ENCODE results near the gene THAP10. TPM values are rescaled to one million over a fixed set of nuclear protein-coding genes. Genes with fewer than 3 reads are reported as not detected.

The THAP10 gene
- total RNA-seq, 1 experiment from 2014 or later: 2.5 TPM

DNA sequence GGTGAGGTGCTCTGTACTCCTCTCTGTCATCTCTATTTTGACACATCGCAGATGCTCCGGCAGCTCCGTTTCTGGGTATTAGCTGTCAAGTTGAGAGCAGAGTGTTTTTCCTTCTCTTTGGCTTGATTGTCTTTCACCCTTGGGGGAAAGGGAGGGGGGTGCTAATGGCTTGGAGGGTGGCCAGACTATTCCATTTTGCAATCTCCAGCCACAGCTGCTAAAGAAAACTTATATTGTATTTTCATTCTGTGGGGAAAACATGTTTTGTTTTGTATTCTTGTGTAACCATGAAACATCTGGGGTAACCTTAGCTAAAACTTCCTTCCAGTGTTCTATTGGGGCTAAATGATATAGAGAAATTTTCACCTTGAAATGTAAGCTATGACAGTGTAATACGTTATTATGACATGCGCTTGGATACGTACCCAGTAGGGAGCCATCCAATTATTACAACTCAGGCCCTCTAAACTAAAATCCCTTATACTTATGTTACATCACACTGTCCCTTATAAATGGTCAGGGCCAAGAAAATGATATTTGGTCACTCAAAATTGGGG is 24.2 kb downstream of the THAP10 start:
- Histone ChIP-seq H2BK120ac (ENCODE audit: low read depth, low read length, poor library complexity, severe bottlenecking) (no peak overlapping the region), H3T11ph (ENCODE audit: low read length) (no peak overlapping the region), H3K27me3 (ENCODE audit: insufficient read depth, low read length) (no peaks in the 10 kb centered on the region), H3K9me3 (ENCODE audit: control insufficient read depth, low read depth, low read length) (no peaks in the 10 kb centered on the region), H2BK12ac (ENCODE audit: insufficient read length, low read depth, low read length) (no peak overlapping the region), H4K8ac (replicated peaks; ENCODE audit: insufficient read length, low read depth, low read length) (no peak overlapping the region), H3K56ac (ENCODE audit: insufficient read length, low read depth, low read length) (no peak overlapping the region), H3K79me2 (ENCODE audit: insufficient read depth, low read length) (no peaks in the 10 kb centered on the region), H3K27ac (ENCODE audit: insufficient read length, low read depth, low read length) (no peak overlapping the region), H4K91ac (ENCODE audit: insufficient read length, low read depth, low read length) (no peak overlapping the region), H2AFZ (ENCODE audit: low read length) (no peak overlapping the region), H4K5ac (ENCODE audit: insufficient read length, low read depth, low read length) (no peak overlapping the region), H3K14ac (ENCODE audit: insufficient read depth, low read length) (no peak overlapping the region), H3K4me1 (ENCODE audit: insufficient read depth, low read length) (no peaks in the 10 kb centered on the region), H4K20me1 (ENCODE audit: control insufficient read depth, insufficient read depth, insufficient read length) (no peaks in the 10 kb centered on the region), H2BK20ac (ENCODE audit: low read depth, low read length, poor library complexity, severe bottlenecking) (no peak overlapping the region), H3K4me2 (ENCODE audit: insufficient read depth, insufficient read length, low read length) (no peak overlapping the region), H3K9ac (ENCODE audit: extremely low read depth, insufficient read length, low read length) (no peak overlapping the region), H3K4ac (ENCODE audit: low read depth, low read length) (no peak overlapping the region), H3K79me1 (ENCODE audit: insufficient read depth, low read depth, low read length, poor library complexity, severe bottlenecking) (no peaks in the 10 kb centered on the region), H2BK15ac (ENCODE audit: low read depth, low read length) (no peak overlapping the region), H2BK5ac (ENCODE audit: insufficient read length, low read length) (no peak overlapping the region), H3K23ac (ENCODE audit: insufficient read length, low read depth, low read length) (no peak overlapping the region), H3K18ac (ENCODE audit: insufficient read length, low read depth, low read length) (no peak overlapping the region), H3K23me2 (ENCODE audit: insufficient read length, low read depth, low read length, poor library complexity, severe bottlenecking) (no peaks in the 10 kb centered on the region), H2AK5ac (ENCODE audit: insufficient read length, low read length) (no peak overlapping the region)
- TF ChIP-seq, protein P1, sequence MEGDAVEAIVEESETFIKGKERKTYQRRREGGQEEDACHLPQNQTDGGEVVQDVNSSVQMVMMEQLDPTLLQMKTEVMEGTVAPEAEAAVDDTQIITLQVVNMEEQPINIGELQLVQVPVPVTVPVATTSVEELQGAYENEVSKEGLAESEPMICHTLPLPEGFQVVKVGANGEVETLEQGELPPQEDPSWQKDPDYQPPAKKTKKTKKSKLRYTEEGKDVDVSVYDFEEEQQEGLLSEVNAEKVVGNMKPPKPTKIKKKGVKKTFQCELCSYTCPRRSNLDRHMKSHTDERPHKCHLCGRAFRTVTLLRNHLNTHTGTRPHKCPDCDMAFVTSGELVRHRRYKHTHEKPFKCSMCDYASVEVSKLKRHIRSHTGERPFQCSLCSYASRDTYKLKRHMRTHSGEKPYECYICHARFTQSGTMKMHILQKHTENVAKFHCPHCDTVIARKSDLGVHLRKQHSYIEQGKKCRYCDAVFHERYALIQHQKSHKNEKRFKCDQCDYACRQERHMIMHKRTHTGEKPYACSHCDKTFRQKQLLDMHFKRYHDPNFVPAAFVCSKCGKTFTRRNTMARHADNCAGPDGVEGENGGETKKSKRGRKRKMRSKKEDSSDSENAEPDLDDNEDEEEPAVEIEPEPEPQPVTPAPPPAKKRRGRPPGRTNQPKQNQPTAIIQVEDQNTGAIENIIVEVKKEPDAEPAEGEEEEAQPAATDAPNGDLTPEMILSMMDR (conservative IDR thresholded peaks at IDR 0.05): no peak
- DNase-seq: no peak
- Mint-ChIP-seq H3K36me3 (ENCODE audit: insufficient read depth in 1 of 3, low read depth in 3 of 3) (peaks cover 2 to 10% (median 7%) of the 10 kb centered on the region in 3 experiments; a peak in 5 of 7 replicates), H3K4me1 (peaks cover 0 to 4% of the 10 kb centered on the region in 2 experiments; a peak in 1 of 4 replicates), H3K4me3 (no peak overlapping the region), H3K27me3 (ENCODE audit: low read depth) (peaks cover 1% of the 10 kb centered on the region; the same call in 1 of the 2 replicates), H3K27ac (no peak overlapping the region), H3K9me3 (peaks cover 12 to 15% of the 10 kb centered on the region in 2 experiments; a peak in 4 of 5 replicates)
- WGBS (ENCODE audit: extremely low coverage, insufficient read length, low lambda C conversion rate): no CpG with 5 or more reads among the region's 6 CpGs

All from H9 (cell line).